Measurements from ENCODE around the gene PRPSAP1. TPM values are rescaled to one million over a fixed set of nuclear protein-coding genes. Genes with fewer than 3 reads are reported as not detected.

PRPSAP1 gene
- total RNA-seq, 6 experiments from 2014 or later = 39.3 to 55.6 (median 45.1) TPM

DNA sequence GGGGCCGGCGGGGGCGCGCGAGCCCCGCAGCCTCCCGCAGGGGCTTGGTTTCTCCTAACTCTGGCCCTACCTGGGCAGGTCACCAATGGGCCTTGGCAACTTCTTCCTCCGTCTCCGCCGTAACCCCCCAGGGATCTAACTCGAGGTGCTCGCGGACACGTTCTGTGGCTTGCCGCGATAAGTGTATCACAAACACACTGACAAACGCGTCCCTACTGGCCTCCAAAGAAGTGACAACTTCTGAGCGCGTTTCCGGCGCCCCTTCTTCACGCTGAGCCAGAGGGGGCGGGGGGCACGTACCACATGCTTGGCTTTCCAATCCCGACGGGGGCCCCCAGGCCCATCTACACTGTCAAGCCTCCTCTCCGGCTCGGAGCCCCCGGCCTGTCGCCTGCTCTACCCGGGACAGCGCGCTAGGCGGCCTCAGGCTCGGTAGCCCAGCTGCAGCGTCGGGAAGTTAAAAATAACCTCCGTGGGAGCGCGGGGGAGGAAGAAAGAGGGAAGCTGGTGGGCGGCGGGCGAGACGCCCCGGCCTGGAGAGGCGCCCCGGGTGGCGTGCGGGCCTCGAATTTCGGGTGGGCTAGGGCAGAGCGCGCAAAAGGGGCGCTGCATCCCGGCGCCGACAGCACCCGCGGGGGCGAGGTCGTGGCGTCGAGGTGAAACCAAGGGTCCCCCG is 30.0 kb upstream of the PRPSAP1 start:
- Histone ChIP-seq H3K36me3 (no peaks in the 10 kb centered on the region), H3K4me1 (peaks cover 0 to 34% (median 8%) of the 10 kb centered on the region in 4 donors), H3K27ac (peak overlapping the region; percentile 21 to 79 (median 43)), H3K9me3 (no peaks in the 10 kb centered on the region), H3K4me3 (peak overlapping the region; percentile 51 to 55 (median 54)), H3K27me3 (no peaks in the 10 kb centered on the region)
- 0% methylated on average over 4 of the region's 65 CpGs for WGBS (ENCODE audit: insufficient coverage, low coverage, low lambda C conversion rate, missing lambda C conversion rate)
- intact Hi-C loops (cut with DNase I) = no loop called here
- DNase-seq (peak in 1 of 3 donors; percentile 61), ATAC-seq (peak; percentile 10 to 25 (median 20))
- TF ChIP-seq, protein P1, sequence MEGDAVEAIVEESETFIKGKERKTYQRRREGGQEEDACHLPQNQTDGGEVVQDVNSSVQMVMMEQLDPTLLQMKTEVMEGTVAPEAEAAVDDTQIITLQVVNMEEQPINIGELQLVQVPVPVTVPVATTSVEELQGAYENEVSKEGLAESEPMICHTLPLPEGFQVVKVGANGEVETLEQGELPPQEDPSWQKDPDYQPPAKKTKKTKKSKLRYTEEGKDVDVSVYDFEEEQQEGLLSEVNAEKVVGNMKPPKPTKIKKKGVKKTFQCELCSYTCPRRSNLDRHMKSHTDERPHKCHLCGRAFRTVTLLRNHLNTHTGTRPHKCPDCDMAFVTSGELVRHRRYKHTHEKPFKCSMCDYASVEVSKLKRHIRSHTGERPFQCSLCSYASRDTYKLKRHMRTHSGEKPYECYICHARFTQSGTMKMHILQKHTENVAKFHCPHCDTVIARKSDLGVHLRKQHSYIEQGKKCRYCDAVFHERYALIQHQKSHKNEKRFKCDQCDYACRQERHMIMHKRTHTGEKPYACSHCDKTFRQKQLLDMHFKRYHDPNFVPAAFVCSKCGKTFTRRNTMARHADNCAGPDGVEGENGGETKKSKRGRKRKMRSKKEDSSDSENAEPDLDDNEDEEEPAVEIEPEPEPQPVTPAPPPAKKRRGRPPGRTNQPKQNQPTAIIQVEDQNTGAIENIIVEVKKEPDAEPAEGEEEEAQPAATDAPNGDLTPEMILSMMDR (IDR thresholded peaks at IDR 0.05) = peak in 1 of 4 donors; percentile 3
- no peak for TF ChIP-seq POLR2A (IDR thresholded peaks at IDR 0.05)

GRCh38 chr17:76382803-76383545 is 29.3 kb upstream of the PRPSAP1 start:
- H3K9me3 ChIP-seq = no peaks in the 10 kb centered on the region
- H3K36me3 ChIP-seq = no peaks in the 10 kb centered on the region
- under 1% methylated on average over 23 of the region's 80 CpGs for WGBS (ENCODE audit: insufficient coverage, low coverage, low lambda C conversion rate, missing lambda C conversion rate)
- no peaks in the 10 kb centered on the region for H3K27me3 ChIP-seq
- TF ChIP-seq POLR2A (IDR thresholded peaks at IDR 0.05) = no peak
- TF ChIP-seq, protein P1 (IDR thresholded peaks at IDR 0.05) = no peak
- peak overlapping the region; percentile 47 to 55 (median 51) for H3K4me3 ChIP-seq
- H3K27ac ChIP-seq = peak overlapping the region; percentile 21 to 79 (median 43)
- peaks cover 0 to 34% (median 8%) of the 10 kb centered on the region in 4 donors for H3K4me1 ChIP-seq
- DNase-seq = peak in 2 of 3 donors; percentile 54 to 65
- peak; percentile 1 to 23 (median 14) for ATAC-seq
- intact Hi-C loops (cut with DNase I) = no loop called here

- H3K27ac ChIP-seq = peak overlapping the region in 1 of 3 donors; percentile 36
- H3K4me3 ChIP-seq = peak overlapping the region; percentile 47 to 55 (median 51)
- WGBS (ENCODE audit: insufficient coverage, low coverage, low lambda C conversion rate, missing lambda C conversion rate) = 11% methylated on average over 3 of the region's 21 CpGs
- DNase-seq = no peak
- no peaks in the 10 kb centered on the region for H3K9me3 ChIP-seq
- H3K36me3 ChIP-seq = no peaks in the 10 kb centered on the region
- peaks cover 0 to 34% (median 8%) of the 10 kb centered on the region in 4 donors for H3K4me1 ChIP-seq
- no peaks in the 10 kb centered on the region for H3K27me3 ChIP-seq
- TF ChIP-seq, protein P1 (IDR thresholded peaks at IDR 0.05) = no peak
- TF ChIP-seq POLR2A (IDR thresholded peaks at IDR 0.05) = no peak
- no peak for ATAC-seq
- intact Hi-C loops (cut with DNase I) = no loop called here
Observed at GRCh38 chr17:76382351-76382802, 28.7 kb upstream of the PRPSAP1 start.

- Histone ChIP-seq H3K27me3 (no peaks in the 10 kb centered on the region), H3K9me3 (no peaks in the 10 kb centered on the region), H3K4me3 (no peak overlapping the region), H3K4me1 (peaks cover 0 to 34% (median 8%) of the 10 kb centered on the region in 4 donors), H3K36me3 (no peaks in the 10 kb centered on the region), H3K27ac (no peak overlapping the region)
- DNase-seq (no peak), ATAC-seq (no peak)
- intact Hi-C loops (cut with DNase I) = no loop called here
- no peak for TF ChIP-seq POLR2A (IDR thresholded peaks at IDR 0.05)
- TF ChIP-seq, protein P1 (IDR thresholded peaks at IDR 0.05) = no peak
- 49% methylated on average over 7 of the region's 19 CpGs for WGBS (ENCODE audit: insufficient coverage, low coverage, low lambda C conversion rate, missing lambda C conversion rate)
Observed at GRCh38 chr17:76381633-76382350, 28.1 kb upstream of the PRPSAP1 start.
